K562 (cell line): ENCODE measurements around the gene CD14. TPM values are rescaled to one million over a fixed set of nuclear protein-coding genes. Genes with fewer than 3 reads are reported as not detected.
A peak's percentile ranks its signal among the peaks of the same experiment; 100 is the strongest.

Source experiments
- ARID2 ChIP-seq: fragments of 450-650 bp; IDR thresholded peaks from 2 replicates; pipeline ENCODE4 v1.6.1; 2017; ENCODE audit warnings: antibody characterized with exemption, mild to moderate bottlenecking
- ATF7 ChIP-seq: fragments of 450-650 bp; IDR thresholded peaks from 2 replicates; pipeline ENCODE4 v1.7.1; 2014; ENCODE audit warnings: mild to moderate bottlenecking, moderate library complexity
- BMI1 ChIP-seq: fragments of 150-350 bp; IDR thresholded peaks from 2 replicates; pipeline ENCODE4 v1.6.1; 2014; ENCODE audit warnings: low read length
- CBX1 ChIP-seq: sonication (generic); IDR thresholded peaks from 2 replicates; pipeline ENCODE4 v1.6.1; 2016; ENCODE audit warnings: antibody characterized with exemption, low read depth, mild to moderate bottlenecking
- CHD2 ChIP-seq: IDR thresholded peaks from 2 replicates; pipeline ENCODE4 v1.6.1; 2011; ENCODE audit warnings: low read depth, low read length
- FOXP1 ChIP-seq: sonication (generic); formaldehyde crosslinking; IDR thresholded peaks from 2 replicates; pipeline ENCODE4 v1.8.0; 2022; ENCODE audit warnings: mild to moderate bottlenecking, missing genetic modification reagents
- GABPB1 ChIP-seq: sonication (generic); formaldehyde crosslinking; IDR thresholded peaks from 2 replicates; pipeline ENCODE4 v1.8.0; 2022; ENCODE audit warnings: mild to moderate bottlenecking, missing genetic modification reagents
- HDAC1 ChIP-seq, 2 experiments: fragments of 450-650 bp; IDR thresholded peaks; 2 replicates each; pipeline ENCODE4 v1.6.1; 2016 to 2017; ENCODE audit warnings: inconsistent platforms in 1 of 2, mild to moderate bottlenecking in 1 of 2, moderate library complexity in 1 of 2
- HEY1 ChIP-seq: fragments of 250-450 bp; sonication (Bioruptor Pico); IDR thresholded peaks from 2 replicates; pipeline ENCODE4 v1.5.0; 2020; ENCODE audit warnings: mild to moderate bottlenecking, moderate library complexity, borderline replicate concordance
- KDM5B ChIP-seq: fragments of 200-600 bp; sonication (generic); IDR thresholded peaks from 2 replicates; pipeline ENCODE4 v1.6.1; 2012; ENCODE audit warnings: low read depth, mild to moderate bottlenecking, moderate library complexity, low read length, control low read depth, inconsistent platforms; ENCODE audit not compliant: insufficient replicate concordance
- MBD2 ChIP-seq: sonication (generic); IDR thresholded peaks from 2 replicates; pipeline ENCODE4 v1.6.1; 2016; ENCODE audit warnings: low read depth, borderline replicate concordance
- MXI1 ChIP-seq: IDR thresholded peaks from 2 replicates; pipeline ENCODE4 v1.6.1; 2011; ENCODE audit warnings: low read depth, mild to moderate bottlenecking, improper control_type of control experiment, low read length
- POLR2A ChIP-seq: fragments of 450-650 bp; conservative IDR thresholded peaks from 2 replicates; pipeline ENCODE4 v1.6.1; 2016
- RCOR1 ChIP-seq, 2 experiments: IDR thresholded peaks; 2 replicates each; pipeline ENCODE4 v1.6.1; 2012; ENCODE audit warnings: low read depth in 2 of 2, low read length in 2 of 2, borderline replicate concordance in 1 of 2, improper control_type of control experiment in 1 of 2
- SMAD1 ChIP-seq: fragments of 150-350 bp; IDR thresholded peaks from 2 replicates; pipeline ENCODE4 v1.6.1; 2014; ENCODE audit warnings: low read length, low read depth; ENCODE audit not compliant: partially characterized antibody
- SMAD3 ChIP-seq: fragments of 450-650 bp; formaldehyde crosslinking; conservative IDR thresholded peaks from 2 replicates; pipeline ENCODE4 v1.4.0; 2020; ENCODE audit warnings: mild to moderate bottlenecking
- TFAM ChIP-seq: fragments of 250-450 bp; sonication (Bioruptor Pico); conservative IDR thresholded peaks from 2 replicates; pipeline ENCODE4 v1.5.0; 2021; ENCODE audit warnings: mild to moderate bottlenecking, moderate library complexity
- ZNF140 ChIP-seq: fragments of 250-450 bp; sonication (Bioruptor Pico); IDR thresholded peaks from 2 replicates; pipeline ENCODE4 v1.8.0; 2021; ENCODE audit warnings: moderate library complexity, mild to moderate bottlenecking, inconsistent platforms
- ZNF217 ChIP-seq: sonication (generic); formaldehyde crosslinking; IDR thresholded peaks from 2 replicates; pipeline ENCODE4 v1.8.0; 2022; ENCODE audit warnings: mild to moderate bottlenecking, missing genetic modification reagents
- ZNF23 ChIP-seq: fragments of 250-450 bp; sonication (Bioruptor Pico); IDR thresholded peaks from 2 replicates; pipeline ENCODE4 v1.4.0; 2020; ENCODE audit warnings: mild to moderate bottlenecking
- ZNF668 ChIP-seq: fragments of 250-450 bp; sonication (Bioruptor Pico); IDR thresholded peaks from 2 replicates; pipeline ENCODE4 v1.8.0; 2022; ENCODE audit warnings: mild to moderate bottlenecking, inconsistent platforms
- ZNF77 ChIP-seq: fragments of 250-450 bp; sonication (Bioruptor Pico); IDR thresholded peaks from 2 replicates; pipeline ENCODE4 v1.5.0; 2020
- polyA plus RNA-seq, 8 experiments: library from polyadenylated mRNA; depleted of rRNA in 4 of 8; stranded (reverse) in 5 of 8; unstranded in 3 of 8; fragments of >200 nt; fragmentation: Nextera tagmentation in 2 of 8; fragmentation: Illumina TruSeq in 1 of 8; extraction: Ambion mirVana in 2 of 8; extraction: Trizol in 1 of 8; gene quantifications; 2 replicates each; pipeline versions ENCODE4 v1.2.1 to v1.2.3, GENCODE V29; 2011 to 2014; ENCODE audit warnings: inconsistent platforms in 1 of 8, missing spikeins in 1 of 8
- total RNA-seq, 7 experiments: library from RNA; depleted of rRNA in 6 of 7; stranded (reverse); fragments of >200 nt in 6 of 7; fragmentation: Illumina TruSeq in 2 of 7; extraction: Trizol in 2 of 7; gene quantifications; 2 replicates each; pipeline versions ENCODE4 v1.2.1 to v1.2.3, GENCODE V29; 2011 to 2021; ENCODE audit warnings: low replicate concordance in 1 of 7
- TF ChIP-seq, protein P1 (sequence below): fragments of 250-450 bp; sonication (Bioruptor Pico); IDR thresholded peaks from 2 replicates; pipeline ENCODE4 v1.4.0; 2020; ENCODE audit warnings: mild to moderate bottlenecking, moderate library complexity
- TF ChIP-seq, protein P2 (sequence below): sonication (generic); formaldehyde crosslinking; IDR thresholded peaks from 2 replicates; pipeline ENCODE4 v1.8.0; 2023; ENCODE audit warnings: mild to moderate bottlenecking, missing genetic modification reagents
- TF ChIP-seq, protein P3 (sequence below): fragments of 450-650 bp; formaldehyde crosslinking; IDR thresholded peaks from 2 replicates; pipeline ENCODE4 v1.4.0; 2022; ENCODE audit warnings: missing genetic modification characterization

Gene CD14
- total and polyA plus RNA-seq, 9 of the 15 experiments (the other 6 are each of a cell fraction or from before 2014, with no cell fraction given): 0.07 to 0.47 (median 0.14) TPM; not detected in 2

DNA sequence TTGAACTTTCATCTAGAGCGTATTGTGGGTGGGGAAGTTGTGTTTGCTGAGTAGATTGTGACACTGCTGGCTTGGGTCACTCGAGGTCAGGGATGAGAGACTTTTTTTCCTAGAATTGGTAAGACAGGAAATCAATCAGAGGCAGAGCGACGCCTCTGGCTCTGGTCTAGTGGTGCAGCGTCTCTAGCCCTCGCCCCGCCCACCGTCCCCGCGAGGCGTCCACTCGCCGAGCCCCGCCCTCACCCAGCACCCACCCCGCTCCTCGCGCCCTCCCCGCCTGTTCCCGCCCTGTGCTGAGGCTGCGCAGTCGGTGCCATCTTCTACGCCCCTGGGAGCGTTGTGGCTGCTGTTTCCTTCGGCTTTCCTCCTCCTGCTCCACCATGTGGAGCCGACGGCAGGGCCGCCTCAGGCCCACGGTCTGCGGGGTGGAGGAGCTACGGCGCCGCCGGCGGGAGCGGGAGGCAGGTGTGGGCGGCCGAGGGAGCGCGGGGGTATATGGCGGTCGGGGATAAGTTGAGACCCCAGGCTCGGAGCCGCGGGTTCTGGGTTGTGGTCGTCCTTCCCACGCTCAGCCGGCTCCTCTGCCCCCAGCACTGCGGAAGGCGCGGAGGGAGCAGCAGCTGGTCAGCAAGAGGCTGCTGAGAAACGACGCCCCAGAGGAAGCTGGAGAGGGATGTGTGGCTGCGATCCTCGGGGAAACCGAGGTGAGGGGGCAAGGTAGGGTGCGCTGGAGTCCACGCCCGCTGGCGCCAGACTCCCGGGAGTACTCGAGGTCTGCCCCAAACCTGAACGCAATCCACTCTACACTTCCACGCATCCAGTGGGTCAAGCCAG, 6.4 kb upstream of the CD14 start, which contains the start of gene TMCO6 (continued):
- TF ChIP-seq MBD2 (peak; percentile 23; the same call in 1 of the 2 replicates), HEY1 (CRISPR knock-in tag) (no peak), FOXP1 (CRISPR knock-in tag) (peak; percentile 66), MXI1 (no peak), BMI1 (peak; percentile 17; the same call in 1 of the 2 replicates), ZNF668 (CRISPR knock-in tag) (no peak), ZNF217 (no peak), ZNF77 (no peak), SMAD1 (peak; percentile 66), POLR2A (peak; percentile 83), ARID2 (no peak), TFAM (no peak), CBX1 (peak; percentile 62; the same call in 1 of the 2 replicates), ZNF140 (CRISPR knock-in tag) (no peak), HDAC1 (IDR thresholded peaks at IDR 0.05) (peak in 1 of 2 experiments; percentile 85; a peak in 2 of 4 replicates), SMAD3 (CRISPR knock-in tag) (no peak), RCOR1 (IDR thresholded peaks at IDR 0.05; ENCODE audit: borderline replicate concordance in 1 of 2, low read depth in 2 of 2, low read length in 2 of 2) (peak in 1 of 2 experiments; percentile 86; a peak in 2 of 4 replicates), CHD2 (no peak), GABPB1 (CRISPR knock-in tag) (peak; percentile 81), ZNF23 (CRISPR knock-in tag) (no peak), ATF7 (peak; percentile 82), KDM5B (peak; percentile 91)
- TF ChIP-seq, protein P1, sequence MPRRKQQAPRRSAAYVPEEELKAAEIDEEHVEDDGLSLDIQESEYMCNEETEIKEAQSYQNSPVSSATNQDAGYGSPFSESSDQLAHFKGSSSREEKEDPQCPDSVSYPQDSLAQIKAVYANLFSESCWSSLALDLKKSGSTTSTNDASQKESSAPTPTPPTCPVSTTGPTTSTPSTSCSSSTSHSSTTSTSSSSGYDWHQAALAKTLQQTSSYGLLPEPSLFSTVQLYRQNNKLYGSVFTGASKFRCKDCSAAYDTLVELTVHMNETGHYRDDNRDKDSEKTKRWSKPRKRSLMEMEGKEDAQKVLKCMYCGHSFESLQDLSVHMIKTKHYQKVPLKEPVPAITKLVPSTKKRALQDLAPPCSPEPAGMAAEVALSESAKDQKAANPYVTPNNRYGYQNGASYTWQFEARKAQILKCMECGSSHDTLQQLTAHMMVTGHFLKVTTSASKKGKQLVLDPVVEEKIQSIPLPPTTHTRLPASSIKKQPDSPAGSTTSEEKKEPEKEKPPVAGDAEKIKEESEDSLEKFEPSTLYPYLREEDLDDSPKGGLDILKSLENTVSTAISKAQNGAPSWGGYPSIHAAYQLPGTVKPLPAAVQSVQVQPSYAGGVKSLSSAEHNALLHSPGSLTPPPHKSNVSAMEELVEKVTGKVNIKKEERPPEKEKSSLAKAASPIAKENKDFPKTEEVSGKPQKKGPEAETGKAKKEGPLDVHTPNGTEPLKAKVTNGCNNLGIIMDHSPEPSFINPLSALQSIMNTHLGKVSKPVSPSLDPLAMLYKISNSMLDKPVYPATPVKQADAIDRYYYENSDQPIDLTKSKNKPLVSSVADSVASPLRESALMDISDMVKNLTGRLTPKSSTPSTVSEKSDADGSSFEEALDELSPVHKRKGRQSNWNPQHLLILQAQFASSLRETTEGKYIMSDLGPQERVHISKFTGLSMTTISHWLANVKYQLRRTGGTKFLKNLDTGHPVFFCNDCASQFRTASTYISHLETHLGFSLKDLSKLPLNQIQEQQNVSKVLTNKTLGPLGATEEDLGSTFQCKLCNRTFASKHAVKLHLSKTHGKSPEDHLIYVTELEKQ (CRISPR knock-in tag): no peak
- TF ChIP-seq, protein P2, sequence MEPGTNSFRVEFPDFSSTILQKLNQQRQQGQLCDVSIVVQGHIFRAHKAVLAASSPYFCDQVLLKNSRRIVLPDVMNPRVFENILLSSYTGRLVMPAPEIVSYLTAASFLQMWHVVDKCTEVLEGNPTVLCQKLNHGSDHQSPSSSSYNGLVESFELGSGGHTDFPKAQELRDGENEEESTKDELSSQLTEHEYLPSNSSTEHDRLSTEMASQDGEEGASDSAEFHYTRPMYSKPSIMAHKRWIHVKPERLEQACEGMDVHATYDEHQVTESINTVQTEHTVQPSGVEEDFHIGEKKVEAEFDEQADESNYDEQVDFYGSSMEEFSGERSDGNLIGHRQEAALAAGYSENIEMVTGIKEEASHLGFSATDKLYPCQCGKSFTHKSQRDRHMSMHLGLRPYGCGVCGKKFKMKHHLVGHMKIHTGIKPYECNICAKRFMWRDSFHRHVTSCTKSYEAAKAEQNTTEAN (CRISPR knock-in tag): no peak
- TF ChIP-seq, protein P3, sequence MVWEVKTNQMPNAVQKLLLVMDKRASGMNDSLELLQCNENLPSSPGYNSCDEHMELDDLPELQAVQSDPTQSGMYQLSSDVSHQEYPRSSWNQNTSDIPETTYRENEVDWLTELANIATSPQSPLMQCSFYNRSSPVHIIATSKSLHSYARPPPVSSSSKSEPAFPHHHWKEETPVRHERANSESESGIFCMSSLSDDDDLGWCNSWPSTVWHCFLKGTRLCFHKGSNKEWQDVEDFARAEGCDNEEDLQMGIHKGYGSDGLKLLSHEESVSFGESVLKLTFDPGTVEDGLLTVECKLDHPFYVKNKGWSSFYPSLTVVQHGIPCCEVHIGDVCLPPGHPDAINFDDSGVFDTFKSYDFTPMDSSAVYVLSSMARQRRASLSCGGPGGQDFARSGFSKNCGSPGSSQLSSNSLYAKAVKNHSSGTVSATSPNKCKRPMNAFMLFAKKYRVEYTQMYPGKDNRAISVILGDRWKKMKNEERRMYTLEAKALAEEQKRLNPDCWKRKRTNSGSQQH (CRISPR knock-in tag): no peak
